NCI-H2196 (cell line): ENCODE data around the gene ATXN3.
A peak's percentile ranks its signal among the peaks of the same experiment; 100 is the strongest.
"Not testable (repeated sequence)": the region's sequence is repeated elsewhere in the genome, so short reads cannot be mapped to it uniquely, and the experiment has no call there.

Experiments
- DNase-seq: peaks from one replicate; lab custom pipeline; 2025; ENCODE audit not compliant: unreplicated experiment; lab: John Stamatoyannopoulos, UW

ATXN3 gene

GRCh38 chr14:92074555-92074954 lies 31.8 kb downstream of the ATXN3 start:
- no peak for DNase-seq

- no peak for DNase-seq
Measured at GRCh38 chr14:92058006-92058917, 48.1 kb downstream of the ATXN3 start.

GRCh38 chr14:92049781-92050180 lies 56.6 kb downstream of the ATXN3 start:
- DNase-seq: no peak

GRCh38 chr14:92049221-92049620 lies 57.2 kb downstream of the ATXN3 start:
- not testable (repeated sequence) for DNase-seq

- not testable (repeated sequence) for DNase-seq
Measured at GRCh38 chr14:92045904-92046303, 60.5 kb downstream of the ATXN3 start.

GRCh38 chr14:92041766-92042165 lies 64.6 kb downstream of the ATXN3 start:
- DNase-seq: not testable (repeated sequence)

GRCh38 chr14:92041203-92041602 lies 65.2 kb downstream of the ATXN3 start:
- no peak for DNase-seq

- peak; percentile 4 for DNase-seq
Measured at GRCh38 chr14:92040431-92041051, 65.8 kb downstream of the ATXN3 start.

- peak; percentile 76 for DNase-seq
Measured at GRCh38 chr14:92039719-92040430, 66.5 kb downstream of the ATXN3 start, which contains the start of gene TRIP11. TRIP11 (minus strand) TSS chr14:92040059; CDS start chr14:92039685, 374 bp downstream.

- no peak for DNase-seq
Measured at GRCh38 chr14:92039063-92039718, 67.2 kb downstream of the ATXN3 start.

- DNase-seq: no peak
Measured at GRCh38 chr14:92037989-92038388, 68.4 kb downstream of the ATXN3 start.

GRCh38 chr14:92035890-92036289 lies 70.5 kb downstream of the ATXN3 start:
- no peak for DNase-seq

- no peak for DNase-seq
Measured at GRCh38 chr14:92033906-92034687, 72.3 kb downstream of the ATXN3 start.

- no peak for DNase-seq
Measured at GRCh38 chr14:92033433-92033832, 72.9 kb downstream of the ATXN3 start.

- DNase-seq: no peak
Measured at GRCh38 chr14:92026548-92027190, 79.7 kb downstream of the ATXN3 start.

- no peak for DNase-seq
Measured at GRCh38 chr14:92022036-92022435, 84.3 kb downstream of the ATXN3 start.

- DNase-seq: no peak
Measured at GRCh38 chr14:92021523-92021922, 84.9 kb downstream of the ATXN3 start.

- DNase-seq: no peak
Measured at GRCh38 chr14:92014040-92014439, 92.3 kb downstream of the ATXN3 start.

- no peak for DNase-seq
Measured at GRCh38 chr14:92012121-92012748, 94.1 kb downstream of the ATXN3 start.
